ENCODE measurements around the gene ZMIZ2. TPM values are rescaled to one million over a fixed set of nuclear protein-coding genes. Genes with fewer than 3 reads are reported as not detected.
"Not testable (repeated sequence)": the region's sequence is repeated elsewhere in the genome, so short reads cannot be mapped to it uniquely, and the experiment has no call there.

ZMIZ2 gene
- polyA plus RNA-seq, 3 donors, result 65.3 to 96.2 (median 94.6) TPM

- DNase-seq, result not testable (repeated sequence)
Observed at GRCh38 chr7:44726250-44726649, 22.4 kb upstream of the ZMIZ2 start.

GRCh38 chr7:44727158-44727936 lies 21.3 kb upstream of the ZMIZ2 start:
- DNase-seq, result no peak

- DNase-seq, result no peak
Observed at GRCh38 chr7:44727937-44728262, 20.7 kb upstream of the ZMIZ2 start.

GRCh38 chr7:44729949-44730590 lies 18.6 kb upstream of the ZMIZ2 start:
- DNase-seq, result no peak

- DNase-seq, result not testable (repeated sequence)
Observed at GRCh38 chr7:44732971-44733370, 15.7 kb upstream of the ZMIZ2 start.

- DNase-seq, result no peak
Observed at GRCh38 chr7:44733708-44734481, 14.8 kb upstream of the ZMIZ2 start.

GRCh38 chr7:44735403-44736165 lies 13.1 kb upstream of the ZMIZ2 start:
- no peak for DNase-seq

- DNase-seq, result no peak
Observed at GRCh38 chr7:44736896-44737295, 11.8 kb upstream of the ZMIZ2 start.

GRCh38 chr7:44738051-44738723 lies 10.5 kb upstream of the ZMIZ2 start:
- no peak for DNase-seq

- DNase-seq, result no peak
Observed at GRCh38 chr7:44738876-44739665, 9.6 kb upstream of the ZMIZ2 start.

GRCh38 chr7:44740055-44740454 lies 8.6 kb upstream of the ZMIZ2 start:
- no peak for DNase-seq

- no peak for DNase-seq
Observed at GRCh38 chr7:44743750-44744149, 4.9 kb upstream of the ZMIZ2 start.

GRCh38 chr7:44748948-44749731 lies 493 bp downstream of the ZMIZ2 start:
- no peak for DNase-seq

- no peak for DNase-seq
Observed at GRCh38 chr7:44749992-44750391, 1.3 kb downstream of the ZMIZ2 start.

GRCh38 chr7:44750424-44750823 lies 1.8 kb downstream of the ZMIZ2 start:
- DNase-seq, result no peak

- DNase-seq, result no peak
Observed at GRCh38 chr7:44750921-44751571, 2.4 kb downstream of the ZMIZ2 start.

GRCh38 chr7:44752822-44753221 lies 4.2 kb downstream of the ZMIZ2 start:
- DNase-seq, result no peak

GRCh38 chr7:44754802-44755697 lies 6.4 kb downstream of the ZMIZ2 start:
- DNase-seq, result no peak

Measured in renal pelvis (tissue), 4 donors.